A549 treated with CpdA at 1 μM for 4 hours (cell line): ENCODE measurements around the gene BORA. TPM values are rescaled to one million over a fixed set of nuclear protein-coding genes. Genes with fewer than 3 reads are reported as not detected.

ENCODE experiments used
- total RNA-seq: library from RNA; stranded (reverse); fragments of 200-300 nt; extraction: Qiagen RNA extraction; gene quantifications from 5 replicates; pipeline ENCODE4 v1.2.3, GENCODE V29; 2022; ENCODE audit warnings: low read depth

BORA gene
- 7.7 to 12.2 TPM (median 8.5 TPM) in 5 replicates for total RNA-seq

DNA sequence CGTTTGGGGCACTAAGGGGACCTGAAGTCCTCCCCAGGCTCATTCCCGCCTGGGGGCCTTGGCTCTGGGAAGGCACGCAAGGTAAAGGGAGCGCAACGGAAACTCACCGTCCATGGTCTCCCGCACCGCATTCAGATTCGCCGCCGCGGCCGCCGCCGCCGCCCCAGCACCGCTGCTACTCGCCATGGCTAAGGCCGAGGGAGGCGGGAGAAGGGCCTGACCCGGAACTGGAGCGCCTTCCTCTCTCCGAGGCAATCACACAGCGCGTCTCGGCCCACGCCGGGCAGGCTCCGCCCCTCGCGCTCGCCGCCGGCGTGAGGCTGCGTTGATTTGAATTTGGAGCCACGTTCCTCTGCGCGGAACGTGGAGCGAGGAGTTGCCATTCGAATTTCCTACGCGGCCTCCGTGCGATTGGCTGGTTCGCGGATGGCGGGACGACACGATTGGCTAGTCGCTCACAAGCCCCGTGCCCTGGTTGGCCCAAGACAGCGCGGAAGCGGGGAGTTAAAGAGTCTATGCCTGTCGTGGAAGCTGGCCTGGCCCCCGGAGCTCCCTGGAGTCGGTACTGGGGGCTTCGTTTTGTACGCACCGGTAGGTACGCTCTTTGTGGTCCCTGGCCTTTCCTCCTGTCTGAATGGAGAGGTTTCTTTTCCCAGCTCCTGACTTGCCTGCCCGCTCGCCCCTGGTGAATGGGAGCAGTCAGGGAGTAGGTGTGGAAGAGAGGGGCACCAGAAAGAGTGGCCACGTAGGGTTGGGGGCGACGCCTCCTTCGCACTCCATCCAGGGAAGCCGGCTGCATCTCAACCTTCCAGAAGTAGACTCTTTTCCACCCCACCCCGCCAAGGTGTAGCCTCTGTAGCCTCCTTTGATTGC is at the start of gene BORA, which contains the start of gene MZT1:
Gene BORA, plus strand, starts transcription at position 507 of the 873 bp plus-strand sequence. CDS start 1,018 bp downstream, outside the sequence.
Gene MZT1, minus strand, starts transcription at position 213 of the 873 bp plus-strand sequence. Its CDS starts 27 bp downstream, at position 186.

GRCh38 chr13:72781451-72782439 is 54.0 kb downstream of the BORA start, which contains the start of the genes DIS3 and PIBF1:
TSS of gene DIS3 (minus strand) at chr13:72781900. CDS start at chr13:72781832, 68 bp downstream.
TSS of gene PIBF1 (plus strand) at chr13:72782133. CDS start at chr13:72783470, 1,337 bp downstream.

Other genes starting within 250 kb of the BORA start
- 8.6 to 16.3 TPM (median 13.4 TPM) in 5 replicates for gene MZT1, start 294 bp upstream of the BORA start, total RNA-seq
- 18.0 to 23.2 TPM (median 20.0 TPM) in 5 replicates for gene DIS3, start 54.0 kb downstream of the BORA start, total RNA-seq
- 4.3 to 6.6 TPM (median 6.2 TPM) in 5 replicates for gene PIBF1, start 54.2 kb downstream of the BORA start, total RNA-seq